Neural cell (in vitro differentiated cells): ENCODE results near the gene GNG11.

Experiments used
- CTCF ChIP-seq: fragments of 450-650 bp; IDR thresholded peaks from 2 replicates; pipeline ENCODE4 v1.5.1; 2014; ENCODE audit warnings: antibody characterized with exemption, mild to moderate bottlenecking, moderate library complexity; ENCODE audit not compliant: poor library complexity, severe bottlenecking
- EP300 ChIP-seq: fragments of 450-650 bp; conservative IDR thresholded peaks from 2 replicates; pipeline ENCODE4 v1.6.1; 2014; ENCODE audit warnings: antibody characterized with exemption, mild to moderate bottlenecking, moderate library complexity; ENCODE audit not compliant: poor library complexity, severe bottlenecking
- EZH2 ChIP-seq: fragments of 200-600, 300-800 bp; shearing (Covaris generic), sonication (generic); IDR thresholded peaks from 2 replicates; pipeline ENCODE4 v1.6.1; 2014; ENCODE audit warnings: antibody characterized with exemption, low read length, borderline replicate concordance, mild to moderate bottlenecking; ENCODE audit not compliant: insufficient read depth, poor library complexity, severe bottlenecking
- MXI1 ChIP-seq: fragments of 450-650 bp; conservative IDR thresholded peaks from 2 replicates; pipeline ENCODE4 v1.6.1; 2014; ENCODE audit warnings: antibody characterized with exemption, mild to moderate bottlenecking; ENCODE audit not compliant: poor library complexity, severe bottlenecking
- POLR2AphosphoS5 ChIP-seq: IDR thresholded peaks from 2 replicates; pipeline ENCODE4 v1.6.1; 2012
- RAD21 ChIP-seq: fragments of 450-650 bp; conservative IDR thresholded peaks from 2 replicates; pipeline ENCODE4 v1.6.1; 2014; ENCODE audit warnings: antibody characterized with exemption, mild to moderate bottlenecking, moderate library complexity
- REST ChIP-seq: IDR thresholded peaks from 2 replicates; pipeline ENCODE4 v1.6.1; 2012; ENCODE audit warnings: borderline replicate concordance
- SMC3 ChIP-seq: fragments of 450-650 bp; conservative IDR thresholded peaks from 2 replicates; pipeline ENCODE4 v1.6.1; 2014; ENCODE audit warnings: antibody characterized with exemption, mild to moderate bottlenecking, moderate library complexity; ENCODE audit not compliant: poor library complexity
- TAF1 ChIP-seq: IDR thresholded peaks from 2 replicates; pipeline ENCODE4 v1.6.1; 2012; ENCODE audit warnings: low read depth

- TF ChIP-seq EZH2 (no peak), CTCF (no peak), RAD21 (no peak), REST (no peak), POLR2AphosphoS5 (no peak), SMC3 (no peak), EP300 (no peak), MXI1 (no peak), TAF1 (no peak)
Measured at GRCh38 chr7:93935102-93935501, 13.6 kb downstream of the GNG11 start.
